Hepatocyte (in vitro differentiated cells): Measurements from ENCODE around the gene HMX2. TPM values are rescaled to one million over a fixed set of nuclear protein-coding genes. Genes with fewer than 3 reads are reported as not detected.

Source experiments
- DNase-seq: peaks from one replicate; pipeline ENCODE4 v3.0.0-alpha.2; 2016; ENCODE audit warnings: low spot score
- H2AFZ ChIP-seq: fragments of 200-600 bp; sonication (generic); 2 replicates; pipeline ENCODE4 v1.6.0; 2016; ENCODE audit warnings: antibody characterized with exemption, mild to moderate bottlenecking
- H3K27ac ChIP-seq: fragments of 200-600 bp; sonication (generic); 2 replicates; pipeline ENCODE4 v1.5.1; 2016; ENCODE audit warnings: mild to moderate bottlenecking
- H3K27me3 ChIP-seq: fragments of 200-600 bp; sonication (generic); 2 replicates; pipeline ENCODE4 v1.6.1; 2016
- H3K36me3 ChIP-seq: fragments of 200-600 bp; sonication (generic); replicated peaks from 2 replicates; pipeline ENCODE4 v1.5.1; 2016; ENCODE audit warnings: low read depth; ENCODE audit not compliant: insufficient read depth
- H3K4me1 ChIP-seq: fragments of 200-600 bp; sonication (generic); 2 replicates; pipeline ENCODE4 v1.5.1; 2016; ENCODE audit warnings: mild to moderate bottlenecking, moderate library complexity; ENCODE audit not compliant: insufficient read depth
- H3K4me2 ChIP-seq: fragments of 200-600 bp; sonication (generic); 2 replicates; pipeline ENCODE4 v1.6.0; 2016
- H3K4me3 ChIP-seq: fragments of 200-600 bp; sonication (generic); 2 replicates; pipeline ENCODE4 v1.5.1; 2016; ENCODE audit warnings: mild to moderate bottlenecking
- H3K79me2 ChIP-seq: fragments of 200-600 bp; sonication (generic); 2 replicates; pipeline ENCODE4 v1.6.0; 2017; ENCODE audit warnings: mild to moderate bottlenecking
- H3K9me2 ChIP-seq: fragments of 200-600 bp; sonication (generic); replicated peaks from 2 replicates; pipeline ENCODE4 v1.6.0; 2017; ENCODE audit warnings: mild to moderate bottlenecking; ENCODE audit not compliant: insufficient read depth
- H3K9me3 ChIP-seq: fragments of 200-600 bp; sonication (generic); 2 replicates; pipeline ENCODE4 v1.5.1; 2016; ENCODE audit warnings: low read depth, mild to moderate bottlenecking
- H4K20me1 ChIP-seq: fragments of 200-600 bp; sonication (generic); 2 replicates; pipeline ENCODE4 v1.6.0; 2016; ENCODE audit warnings: mild to moderate bottlenecking; ENCODE audit not compliant: insufficient read depth, poor library complexity, severe bottlenecking
- CTCF ChIP-seq: fragments of 200-600 bp; sonication (generic); IDR thresholded peaks from 2 replicates; pipeline ENCODE4 v1.5.1; 2016; ENCODE audit warnings: antibody characterized with exemption, mild to moderate bottlenecking; ENCODE audit not compliant: poor library complexity
- EZH2 ChIP-seq: fragments of 200-600 bp; sonication (generic); IDR thresholded peaks from 2 replicates; pipeline ENCODE4 v1.6.1; 2016; ENCODE audit warnings: antibody characterized with exemption, mild to moderate bottlenecking, borderline replicate concordance
- EZH2phosphoT487 ChIP-seq: fragments of 200-600 bp; sonication (generic); IDR thresholded peaks from one replicate; pipeline ENCODE4 v1.6.1; 2018; ENCODE audit warnings: antibody characterized with exemption, mild to moderate bottlenecking, low read depth, moderate library complexity; ENCODE audit not compliant: unreplicated experiment, severe bottlenecking
- WGBS: methylation state at CpG from one replicate; pipeline ENCODE4 v1.1.6; 2016; ENCODE audit warnings: low lambda C conversion rate; ENCODE audit errors: missing lambda C conversion rate; 5-methylcytosine and 5-hydroxymethylcytosine counted together
- polyA plus RNA-seq: library from polyadenylated mRNA; unstranded; fragments of >200 nt; fragmentation: Nextera tagmentation; extraction: Ambion mirVana; gene quantifications from 2 replicates; pipeline ENCODE4 v1.2.1, GENCODE V29; 2016
- total RNA-seq: library from RNA; depleted of rRNA; stranded (reverse); fragments of >200 nt; gene quantifications from 2 replicates; pipeline ENCODE4 v1.2.3, GENCODE V29; 2014

The HMX2 gene
- total and polyA plus RNA-seq, 2 experiments from 2014 or later = not detected

GRCh38 chr10:123187781-123188180 lies 39.8 kb downstream of the HMX2 start:
- no peaks in the 10 kb centered on the region for H3K4me1 ChIP-seq
- no peaks in the 10 kb centered on the region for H3K79me2 ChIP-seq
- no peak overlapping the region for H3K4me3 ChIP-seq
- TF ChIP-seq EZH2phosphoT487 = no peak
- H2AFZ ChIP-seq = no peak overlapping the region
- no peaks in the 10 kb centered on the region for H3K27me3 ChIP-seq
- H4K20me1 ChIP-seq = no peaks in the 10 kb centered on the region
- no peak for DNase-seq
- no peak overlapping the region for H3K27ac ChIP-seq
- H3K36me3 ChIP-seq = no peaks in the 10 kb centered on the region
- WGBS = 94% methylated on average over 5 of the region's 5 CpGs
- H3K9me2 ChIP-seq = no peaks in the 10 kb centered on the region
- no peaks in the 10 kb centered on the region for H3K9me3 ChIP-seq
- no peak overlapping the region for H3K4me2 ChIP-seq

GRCh38 chr10:123191886-123192285 lies 44.0 kb downstream of the HMX2 start:
- Histone ChIP-seq H4K20me1 (no peaks in the 10 kb centered on the region), H3K9me3 (no peaks in the 10 kb centered on the region), H3K36me3 (no peaks in the 10 kb centered on the region), H3K27ac (no peak overlapping the region), H2AFZ (no peak overlapping the region), H3K4me3 (no peak overlapping the region), H3K4me2 (no peak overlapping the region), H3K27me3 (no peaks in the 10 kb centered on the region), H3K79me2 (no peaks in the 10 kb centered on the region), H3K9me2 (no peaks in the 10 kb centered on the region), H3K4me1 (no peaks in the 10 kb centered on the region)
- TF ChIP-seq EZH2 (no peak), CTCF (no peak), EZH2phosphoT487 (no peak)
- DNase-seq = no peak
- 84% methylated on average over 8 of the region's 8 CpGs for WGBS

GRCh38 chr10:123194056-123194455 lies 46.1 kb downstream of the HMX2 start:
- Histone ChIP-seq H3K36me3 (no peaks in the 10 kb centered on the region), H3K27me3 (no peaks in the 10 kb centered on the region), H3K9me3 (no peaks in the 10 kb centered on the region), H3K9me2 (no peaks in the 10 kb centered on the region), H2AFZ (no peak overlapping the region), H3K4me1 (no peaks in the 10 kb centered on the region), H3K27ac (no peak overlapping the region), H3K4me3 (no peak overlapping the region), H3K4me2 (no peak overlapping the region), H4K20me1 (no peaks in the 10 kb centered on the region), H3K79me2 (no peaks in the 10 kb centered on the region)
- no peak for DNase-seq
- 89% methylated on average over 9 of the region's 9 CpGs for WGBS
- TF ChIP-seq CTCF (no peak), EZH2phosphoT487 (no peak), EZH2 (no peak)

Other genes starting within 250 kb of the HMX2 start
- not detected in 2 replicates for gene FAM24A, start 237.5 kb upstream of the HMX2 start, total RNA-seq
- gene FAM24A, start 237.5 kb upstream of the HMX2 start, polyA plus RNA-seq = not detected in 2 replicates
- 9.2 and 10.5 TPM in 2 replicates for gene C10orf88, start 193.9 kb upstream of the HMX2 start, total RNA-seq
- 7.2 and 7.5 TPM in 2 replicates for gene C10orf88, start 193.9 kb upstream of the HMX2 start, polyA plus RNA-seq
- gene PSTK, start 167.7 kb upstream of the HMX2 start, total RNA-seq = 6.3 and 7.6 TPM in 2 replicates
- gene PSTK, start 167.7 kb upstream of the HMX2 start, polyA plus RNA-seq = 7.4 and 10.3 TPM in 2 replicates
- gene IKZF5, start 139.3 kb upstream of the HMX2 start, total RNA-seq = 5.5 and 7.2 TPM in 2 replicates
- gene IKZF5, start 139.3 kb upstream of the HMX2 start, polyA plus RNA-seq = 5.9 and 8.5 TPM in 2 replicates
- 50.6 and 51.3 TPM in 2 replicates for gene ACADSB, start 139.1 kb upstream of the HMX2 start, total RNA-seq
- gene ACADSB, start 139.1 kb upstream of the HMX2 start, polyA plus RNA-seq = 25.3 and 40.6 TPM in 2 replicates
- not detected in 2 replicates for gene HMX3, start 12.2 kb upstream of the HMX2 start, total RNA-seq
- not detected in 2 replicates for gene HMX3, start 12.2 kb upstream of the HMX2 start, polyA plus RNA-seq
- 113 and 131 TPM in 2 replicates for gene BUB3, start 6.3 kb downstream of the HMX2 start, total RNA-seq
- 81.1 and 92.0 TPM in 2 replicates for gene BUB3, start 6.3 kb downstream of the HMX2 start, polyA plus RNA-seq